Measurements from ENCODE around the gene TMEM62.
"Not testable (repeated sequence)": the region's sequence is repeated elsewhere in the genome, so short reads cannot be mapped to it uniquely, and the experiment has no call there.

GRCh38 chr15:43177147-43177546 lies 43.8 kb downstream of the TMEM62 start:
- not testable (repeated sequence) for TF ChIP-seq CTCF (optimal IDR thresholded peaks at IDR 0.05 in 1 of 3, IDR thresholded peaks at IDR 0.05 in 1 of 3, conservative IDR thresholded peaks at IDR 0.05 in 1 of 3; ENCODE audit: extremely low read depth in 1 of 3, insufficient read depth in 2 of 3, low read length in 3 of 3); EZH2 (IDR thresholded peaks at IDR 0.05; ENCODE audit: low read length)
